SK-N-MC (cell line): ENCODE results near the gene PHF2.

Experiments used
- DNase-seq: peaks from one replicate; pipeline ENCODE4 v3.0.0-alpha.2; 2011; ENCODE audit warnings: low read depth, low spot score
- H3K27ac ChIP-seq: fragments of 200-600 bp; sonication (generic); 2 replicates; pipeline ENCODE4 v1.5.1; 2016; ENCODE audit warnings: mixed run types
- H3K36me3 ChIP-seq: fragments of 200-600 bp; sonication (generic); 2 replicates; pipeline ENCODE4 v1.6.1; 2017; ENCODE audit warnings: antibody characterized with exemption, low read length, mixed read lengths; ENCODE audit not compliant: insufficient read depth
- H3K4me3 ChIP-seq: fragments of 200-600 bp; sonication (generic); 2 replicates; pipeline ENCODE4 v1.5.1; 2016
- H3K9ac ChIP-seq: fragments of 200-600 bp; sonication (generic); 2 replicates; pipeline ENCODE4 v1.8.0; 2017; ENCODE audit warnings: mixed run types, mixed read lengths; ENCODE audit not compliant: insufficient read length
- H3K9me3 ChIP-seq: fragments of 200-600 bp; sonication (generic); 2 replicates; pipeline ENCODE4 v1.6.1; 2017; ENCODE audit warnings: low read depth, mild to moderate bottlenecking, antibody characterized with exemption, low read length, moderate library complexity, mixed read lengths
- EZH2 ChIP-seq: fragments of 200-600 bp; sonication (generic); IDR thresholded peaks from one replicate; pipeline ENCODE4 v1.6.1; 2017; ENCODE audit warnings: antibody characterized with exemption
- FOXP2 ChIP-seq: optimal IDR thresholded peaks from 2 replicates; pipeline ENCODE3; 2011; ENCODE audit warnings: mild to moderate bottlenecking, moderate library complexity; ENCODE audit not compliant: insufficient read depth; ENCODE audit errors: extremely low read length, control extremely low read depth
- POLR2AphosphoS5 ChIP-seq: IDR thresholded peaks from 2 replicates; pipeline ENCODE4 v1.6.1; 2012; ENCODE audit warnings: mild to moderate bottlenecking, low read depth, low read length, borderline replicate concordance

The PHF2 gene

DNA sequence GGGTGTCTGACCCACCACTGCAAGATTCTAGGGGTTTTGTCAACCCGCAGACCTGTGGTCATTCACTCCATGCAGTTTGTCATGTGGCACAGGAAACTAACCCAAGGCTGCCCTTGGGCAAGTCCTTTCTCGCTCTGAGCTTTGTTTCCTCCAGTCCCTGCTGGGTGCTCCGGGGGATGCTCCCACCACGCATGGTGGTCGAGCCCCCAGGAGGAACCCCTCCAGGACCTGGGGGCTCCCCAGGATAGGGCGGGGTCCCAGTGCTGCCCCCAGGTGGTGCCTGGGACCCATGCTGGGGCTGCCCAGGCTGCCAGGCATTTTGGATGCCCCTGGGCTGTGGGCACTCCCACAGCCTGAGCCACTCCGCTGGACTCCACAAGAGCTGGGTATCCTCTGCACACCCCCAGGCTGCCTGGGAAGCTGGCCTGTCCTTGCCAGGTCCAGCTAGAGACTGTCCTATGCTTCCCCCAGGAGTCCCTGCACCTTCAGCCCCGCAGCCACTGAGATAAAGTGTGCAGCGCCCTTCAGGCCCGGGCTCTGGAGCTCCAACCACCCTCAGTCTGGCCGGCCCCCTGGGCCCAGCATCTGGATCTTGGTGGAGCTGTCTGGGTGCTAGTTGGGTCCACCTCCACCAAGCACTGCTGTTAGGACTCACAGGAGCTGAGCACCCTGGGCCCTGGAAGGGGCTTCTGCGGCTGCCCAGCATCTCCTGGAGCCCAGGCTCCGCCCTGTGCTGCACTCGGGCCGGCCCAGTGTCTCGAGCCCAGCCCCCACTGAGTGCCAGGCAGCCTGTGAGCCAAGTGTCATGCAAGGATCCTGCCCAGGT, 104.3 kb downstream of the PHF2 start:
- Histone ChIP-seq H3K9ac (no peak overlapping the region), H3K27ac (no peak overlapping the region)

DNA sequence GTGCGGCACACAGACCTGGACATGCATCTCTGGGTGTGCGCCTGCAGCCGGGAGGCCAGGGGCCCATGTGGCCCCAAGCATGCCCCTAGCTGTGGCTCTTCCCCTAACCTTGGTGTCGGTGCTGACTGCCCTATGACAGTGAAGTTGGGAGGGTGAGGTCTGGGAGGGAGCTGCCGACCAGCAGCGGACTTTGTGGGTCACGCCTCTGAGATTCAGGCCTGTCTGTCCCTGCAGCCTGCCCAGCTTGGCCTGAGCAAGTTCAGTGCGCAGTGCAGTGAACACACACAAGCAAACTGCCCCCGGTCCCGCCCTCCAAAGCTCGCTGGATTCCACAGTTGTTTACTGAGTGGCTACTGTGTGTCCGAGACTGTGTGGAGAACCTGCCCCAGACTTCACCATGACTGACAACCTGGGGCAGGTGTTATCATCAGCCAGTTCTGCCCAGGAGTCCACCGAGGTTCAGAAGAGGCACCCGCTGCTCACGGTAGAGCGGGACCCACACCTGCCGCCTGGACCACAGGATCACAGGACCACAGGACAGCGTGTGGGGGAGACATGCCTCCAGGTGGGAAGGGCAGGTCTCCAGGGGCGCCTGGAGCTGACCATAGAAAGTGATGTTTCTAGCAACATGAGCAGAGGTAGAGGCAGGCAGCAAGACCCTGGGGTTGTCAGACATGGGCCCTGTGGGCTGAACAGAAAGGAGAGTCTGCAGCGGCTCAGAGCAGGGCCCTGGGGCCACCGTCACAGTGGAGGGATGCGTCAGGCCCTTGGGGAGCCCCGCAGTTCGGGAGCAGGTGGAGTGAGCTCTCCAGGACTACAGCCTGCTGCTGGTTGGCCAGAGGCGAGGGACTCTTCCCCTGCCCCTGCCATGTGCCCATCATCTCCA, 105.1 kb downstream of the PHF2 start:
- Histone ChIP-seq H3K9me3 (no peaks in the 10 kb centered on the region), H3K4me3 (no peak overlapping the region), H3K36me3 (no peaks in the 10 kb centered on the region; the same call in 1 of the 2 replicates), H3K9ac (no peak overlapping the region), H3K27ac (no peak overlapping the region)
- DNase-seq = no peak
- TF ChIP-seq FOXP2 (no peak), POLR2AphosphoS5 (no peak), EZH2 (no peak)

More for the DNA sequence above, 104.3 kb downstream of the PHF2 start:
- Histone ChIP-seq H3K36me3 (no peaks in the 10 kb centered on the region; the same call in 1 of the 2 replicates), H3K9me3 (no peaks in the 10 kb centered on the region), H3K4me3 (no peak overlapping the region)
- DNase-seq = no peak
- TF ChIP-seq POLR2AphosphoS5 (no peak), EZH2 (no peak), FOXP2 (no peak)

DNA sequence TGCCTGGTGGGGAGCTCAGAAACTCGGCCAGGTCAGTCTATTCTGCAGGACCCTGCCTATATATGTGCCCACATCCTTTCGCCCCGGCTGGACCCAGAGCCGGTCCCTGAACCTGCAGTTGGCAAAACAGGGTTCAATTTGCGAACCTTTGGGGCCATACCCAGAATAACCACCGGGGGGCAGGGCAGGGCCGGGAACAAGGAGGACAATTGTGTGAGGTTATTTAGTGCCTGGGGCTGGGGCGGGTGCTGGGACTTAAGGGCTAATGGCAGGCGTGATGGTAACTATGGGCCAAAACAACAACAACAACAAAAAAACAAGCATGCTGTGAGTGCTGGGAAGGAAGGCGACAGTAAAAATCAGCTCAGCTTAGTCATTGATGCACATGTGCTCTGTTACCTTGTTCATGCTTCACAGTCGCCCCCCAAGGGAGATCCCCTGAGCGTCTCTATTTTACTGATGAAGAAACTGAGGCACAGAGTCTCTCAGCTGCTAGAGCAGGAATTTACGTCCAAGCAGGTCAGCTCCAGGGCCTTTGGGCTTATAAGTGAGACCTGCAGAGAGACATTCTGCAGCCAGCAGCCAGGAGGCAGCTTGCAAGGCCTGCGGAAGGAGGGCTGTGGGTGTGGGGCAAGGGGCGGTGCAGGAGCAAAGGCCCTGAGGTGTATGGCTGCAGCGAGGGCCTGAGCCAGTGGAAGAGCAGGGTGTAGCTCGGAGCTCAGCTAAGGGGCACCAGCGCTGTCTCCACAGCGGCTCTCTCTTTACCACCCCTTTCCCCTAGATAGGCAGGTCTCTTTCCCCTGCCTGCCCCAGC, 106.0 kb downstream of the PHF2 start:
- Histone ChIP-seq H3K36me3 (no peaks in the 10 kb centered on the region; the same call in 1 of the 2 replicates), H3K4me3 (no peak overlapping the region), H3K9ac (no peak overlapping the region), H3K27ac (no peak overlapping the region), H3K9me3 (no peaks in the 10 kb centered on the region)
- DNase-seq = no peak
- TF ChIP-seq POLR2AphosphoS5 (no peak), EZH2 (no peak), FOXP2 (no peak)

GRCh38 chr9:93683331-93684134, 107.1 kb downstream of the PHF2 start:
- H3K9ac ChIP-seq = no peak overlapping the region
- H3K36me3 ChIP-seq = no peaks in the 10 kb centered on the region
- H3K4me3 ChIP-seq = no peak overlapping the region
- TF ChIP-seq POLR2AphosphoS5 (no peak), FOXP2 (no peak), EZH2 (no peak)
- DNase-seq = no peak
- no peak overlapping the region for H3K27ac ChIP-seq
- H3K9me3 ChIP-seq = no peaks in the 10 kb centered on the region; the same call in 1 of the 2 replicates

DNA sequence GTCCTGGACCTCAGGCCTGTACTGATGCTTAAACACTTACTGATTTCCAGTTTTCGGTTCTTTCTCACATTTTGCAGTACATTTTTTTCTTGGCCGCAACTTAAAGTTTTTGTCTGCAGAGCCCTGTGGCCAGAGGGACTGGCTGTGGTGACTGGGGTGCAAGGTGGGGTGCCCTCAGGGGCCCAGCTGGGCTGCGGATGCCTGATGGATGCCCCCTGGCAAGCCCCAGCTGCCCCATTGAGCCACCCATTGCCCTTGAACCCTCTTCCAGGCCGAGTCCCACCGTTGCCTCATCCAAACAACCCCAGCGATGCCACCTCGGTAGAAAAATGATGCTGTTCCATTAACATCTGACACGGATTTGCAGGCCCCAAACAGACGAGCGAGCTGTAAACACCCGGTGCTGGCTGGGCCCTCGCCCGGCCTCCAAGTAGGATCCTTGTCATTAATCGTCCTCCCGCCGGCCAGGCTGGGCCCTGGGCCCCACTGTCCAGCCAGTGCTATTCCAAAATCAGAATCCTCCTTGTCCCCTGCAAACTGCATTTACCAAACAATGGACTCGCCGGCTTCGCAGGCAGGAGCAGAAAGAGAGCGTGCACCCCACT, 107.9 kb downstream of the PHF2 start:
- Histone ChIP-seq H3K9ac (no peak overlapping the region), H3K9me3 (no peaks in the 10 kb centered on the region; the same call in 1 of the 2 replicates), H3K36me3 (no peaks in the 10 kb centered on the region), H3K27ac (no peak overlapping the region), H3K4me3 (no peak overlapping the region)
- no peak for DNase-seq
- no peak for TF ChIP-seq FOXP2
- no peak for TF ChIP-seq EZH2
- TF ChIP-seq POLR2AphosphoS5 = no peak

DNA sequence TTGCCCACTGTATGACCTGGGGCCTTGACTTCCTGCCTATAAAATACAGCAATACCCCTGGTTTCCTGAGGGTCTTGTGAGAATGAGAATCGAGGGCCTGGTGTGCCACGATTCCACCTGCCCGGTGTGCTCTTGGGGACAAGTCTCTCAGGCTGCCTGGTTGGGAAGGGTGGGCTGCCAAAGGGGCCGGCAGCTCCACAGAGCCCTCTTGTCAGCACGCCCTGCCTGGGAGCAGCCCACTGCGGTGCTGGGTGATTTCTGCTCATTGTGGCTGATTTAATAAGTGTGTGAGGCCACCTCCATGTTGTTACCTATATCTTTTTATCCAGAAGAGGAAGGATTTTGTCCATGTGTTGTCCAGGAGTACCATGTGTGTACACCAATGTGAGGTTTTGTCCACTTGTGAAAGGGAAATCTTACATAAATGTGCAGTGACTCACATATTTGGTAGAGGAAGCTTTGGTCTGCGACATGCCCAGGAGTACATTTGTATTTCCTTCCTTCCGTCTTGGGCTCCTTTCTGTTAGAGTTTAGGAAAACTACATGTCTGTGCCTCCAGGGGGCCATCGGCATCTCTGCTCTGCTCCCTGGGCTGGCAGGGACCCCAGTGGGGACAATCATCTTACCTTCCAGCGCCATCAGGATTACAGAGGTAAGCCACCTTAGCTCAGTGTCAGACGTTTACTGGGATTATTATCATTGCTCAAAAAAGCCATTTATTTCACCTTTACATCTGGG, 108.6 kb downstream of the PHF2 start:
- no peak overlapping the region for H3K9ac ChIP-seq
- no peaks in the 10 kb centered on the region; the same call in 1 of the 2 replicates for H3K9me3 ChIP-seq
- no peak for DNase-seq
- no peak overlapping the region for H3K4me3 ChIP-seq
- TF ChIP-seq POLR2AphosphoS5 (no peak), FOXP2 (no peak), EZH2 (no peak)
- H3K27ac ChIP-seq = no peak overlapping the region
- H3K36me3 ChIP-seq = no peaks in the 10 kb centered on the region
